Brain microvascular endothelial cell (primary cell): ENCODE data around the gene FAU.

ENCODE experiments used
- DNase-seq: peaks from one replicate; pipeline ENCODE4 v3.0.0-alpha.2; 2020
- H3K27ac ChIP-seq: fragments of 250-450 bp; sonication (Bioruptor Pico); 2 replicates; pipeline ENCODE4 v1.5.1; 2020; ENCODE audit warnings: mild to moderate bottlenecking, moderate library complexity
- H3K27me3 ChIP-seq: fragments of 250-450 bp; sonication (Bioruptor Pico); replicated peaks from 2 replicates; pipeline ENCODE4 v1.5.1; 2020; ENCODE audit warnings: mild to moderate bottlenecking
- H3K36me3 ChIP-seq: fragments of 250-450 bp; sonication (Bioruptor Pico); replicated peaks from 2 replicates; pipeline ENCODE4 v1.5.1; 2020; ENCODE audit warnings: mild to moderate bottlenecking
- H3K4me3 ChIP-seq: 2 replicates; pipeline ENCODE4 v1.5.1; 2011; ENCODE audit warnings: low read depth, mild to moderate bottlenecking, control low read depth, low read length, moderate library complexity
- CTCF ChIP-seq: IDR thresholded peaks from 2 replicates; pipeline ENCODE4 v1.5.1; 2011; ENCODE audit warnings: low read depth, mild to moderate bottlenecking, moderate library complexity, low read length, control low read depth, inconsistent platforms; ENCODE audit errors: missing control alignments
- in situ Hi-C: cut with HindIII; loops from 2 replicates; pipeline ENCODE4 v1.10.0; 2017; ENCODE audit warnings: low sequenced_read_pairs, low pct_ligation_motif_present

The FAU gene

GRCh38 chr11:65111744-65112545 lies 10.0 kb downstream of the FAU start, which contains the start of gene TM7SF2:
TSS of gene TM7SF2 (plus strand) at chr11:65111872. CDS start at chr11:65112016, 144 bp downstream.
- in situ Hi-C loops, result no loop called here
- H3K27ac ChIP-seq, result no peak within 1 kb of the TSS

GRCh38 chr11:65111159-65111743 lies 10.7 kb downstream of the FAU start:
- TF ChIP-seq CTCF, result no peak
- H3K27ac ChIP-seq, result no peak overlapping the region
- no peak overlapping the region for H3K4me3 ChIP-seq
- peaks cover 9% of the 10 kb centered on the region for H3K36me3 ChIP-seq
- in situ Hi-C loops, result no loop called here
- DNase-seq, result no peak
- H3K27me3 ChIP-seq, result no peaks in the 10 kb centered on the region

More at GRCh38 chr11:65111744-65112545, 10.0 kb downstream of the FAU start, which contains the start of gene TM7SF2:
- Histone ChIP-seq H3K36me3 (peaks cover 9% of the 10 kb centered on the region), H3K4me3 (peak within 1 kb of the TSS; percentile 56), H3K27me3 (no peaks in the 10 kb centered on the region)
- TF ChIP-seq CTCF, result no peak
- DNase-seq, result peak; percentile 82

- peak; percentile 98 for TF ChIP-seq CTCF
- Histone ChIP-seq H3K4me3 (no peak overlapping the region), H3K36me3 (peaks cover 2% of the 10 kb centered on the region), H3K27ac (no peak overlapping the region), H3K27me3 (no peaks in the 10 kb centered on the region)
- peak; percentile 76 for DNase-seq
- in situ Hi-C loops, result no loop called here
These were observed 11.5 kb downstream of the FAU start for GRCh38 chr11:65110354-65110861.

GRCh38 chr11:65109231-65110198 lies 12.4 kb downstream of the FAU start:
- no peak for TF ChIP-seq CTCF
- H3K27ac ChIP-seq, result no peak overlapping the region
- no peak for DNase-seq
- no peak overlapping the region for H3K4me3 ChIP-seq
- peaks cover 2% of the 10 kb centered on the region for H3K36me3 ChIP-seq
- in situ Hi-C loops, result no loop called here
- no peaks in the 10 kb centered on the region for H3K27me3 ChIP-seq

GRCh38 chr11:65108469-65109123 lies 13.3 kb downstream of the FAU start:
- Histone ChIP-seq H3K36me3 (peaks cover 2% of the 10 kb centered on the region), H3K27me3 (no peaks in the 10 kb centered on the region), H3K27ac (no peak overlapping the region), H3K4me3 (no peak overlapping the region)
- no peak for DNase-seq
- no peak for TF ChIP-seq CTCF
- in situ Hi-C loops, result no loop called here
